SW 1271 (cell line): ENCODE data around the gene INO80D.
"Not testable (repeated sequence)": the region's sequence is repeated elsewhere in the genome, so short reads cannot be mapped to it uniquely, and the experiment has no call there.

Source experiments
- DNase-seq, 2 experiments: peaks; one replicate each; lab custom pipeline; 2025; lab: John Stamatoyannopoulos, UW

The INO80D gene

GRCh38 chr2:205978728-205979127 lies 107.2 kb downstream of the INO80D start:
- DNase-seq = not testable (repeated sequence)

- not testable (repeated sequence) for DNase-seq
Observed at GRCh38 chr2:205977699-205978098, 108.3 kb downstream of the INO80D start.

GRCh38 chr2:205976934-205977659 lies 108.9 kb downstream of the INO80D start:
- DNase-seq = not testable (repeated sequence)

- no peak for DNase-seq
Observed at GRCh38 chr2:205976120-205976814, 109.7 kb downstream of the INO80D start.

GRCh38 chr2:205975082-205975949 lies 110.7 kb downstream of the INO80D start:
- DNase-seq = no peak

GRCh38 chr2:205972113-205972512 lies 113.9 kb downstream of the INO80D start:
- no peak for DNase-seq

- no peak for DNase-seq
Observed at GRCh38 chr2:205970348-205970747, 115.6 kb downstream of the INO80D start.

- no peak for DNase-seq
Observed at GRCh38 chr2:205969584-205969983, 116.4 kb downstream of the INO80D start.

- no peak for DNase-seq
Observed at GRCh38 chr2:205967391-205968075, 118.4 kb downstream of the INO80D start.

GRCh38 chr2:205965707-205966106 lies 120.3 kb downstream of the INO80D start:
- DNase-seq = no peak

- no peak for DNase-seq
Observed at GRCh38 chr2:205964111-205964761, 121.7 kb downstream of the INO80D start.

- no peak for DNase-seq
Observed at GRCh38 chr2:205959521-205959920, 126.5 kb downstream of the INO80D start.

GRCh38 chr2:205957452-205958154 lies 128.4 kb downstream of the INO80D start:
- no peak for DNase-seq

- DNase-seq = no peak
Observed at GRCh38 chr2:205954707-205955106, 131.3 kb downstream of the INO80D start.

- DNase-seq = no peak
Observed at GRCh38 chr2:205952282-205952681, 133.7 kb downstream of the INO80D start.

GRCh38 chr2:205948883-205949282 lies 137.1 kb downstream of the INO80D start:
- DNase-seq = no peak

GRCh38 chr2:205948496-205948837 lies 137.5 kb downstream of the INO80D start:
- no peak for DNase-seq

GRCh38 chr2:205947621-205948495 lies 138.1 kb downstream of the INO80D start:
- peak in 1 of 2 experiments; percentile 39 for DNase-seq

- DNase-seq = no peak
Observed at GRCh38 chr2:205946226-205946625, 139.7 kb downstream of the INO80D start.
